Tibial artery (tissue), 4 donors: ENCODE results near the gene GLI2.

ENCODE experiments used
- DNase-seq, 2 donors: peaks; one replicate each; pipeline ENCODE4 v3.0.0-alpha.2; 2019
- H3K27ac ChIP-seq, 2 donors: fragments of 200-600 bp; sonication (generic) in 1 of 2; 1 replicate in 1 of 2; 2 replicates in 1 of 2; pipeline ENCODE4 v1.5.1; 2018 to 2019; ENCODE audit warnings: mild to moderate bottlenecking in 1 of 2
- H3K27me3 ChIP-seq, 2 donors: fragments of 200-600 bp; sonication (generic) in 1 of 2; one replicate each; pipeline versions ENCODE4 v1.5.1 to v1.6.0; 2016 to 2019
- H3K36me3 ChIP-seq, 3 donors: fragments of 200-600 bp; sonication (generic) in 2 of 3; one replicate each; pipeline ENCODE4 v1.5.1; 2016 to 2019; ENCODE audit warnings: mild to moderate bottlenecking in 2 of 3
- H3K4me1 ChIP-seq, 4 donors: fragments of 200-600 bp; sonication (generic) in 2 of 4; 1 replicate in 3 of 4; 2 replicates in 1 of 4; pipeline ENCODE4 v1.5.1; 2016 to 2019
- H3K4me3 ChIP-seq, 2 donors: fragments of 200-600 bp; sonication (generic) in 1 of 2; 1 replicate in 1 of 2; 2 replicates in 1 of 2; pipeline ENCODE4 v1.5.1; 2018 to 2019; ENCODE audit warnings: mild to moderate bottlenecking in 2 of 2
- H3K9me3 ChIP-seq, 3 donors: fragments of 200-600 bp; sonication (generic) in 1 of 3; one replicate each; pipeline ENCODE4 v1.5.1; 2016 to 2019
- CTCF ChIP-seq, 2 experiments: fragments of 200-600 bp in 1 of 2; fragments of 450-650 bp in 1 of 2; IDR thresholded peaks; one replicate each; pipeline ENCODE4 v1.5.1; 2017 to 2019; ENCODE audit warnings: antibody characterized with exemption in 2 of 2, mild to moderate bottlenecking in 1 of 2, moderate library complexity in 1 of 2
- intact Hi-C: fragments of 100-400 bp; cut with DNase I; formaldehyde crosslinking; loops from one replicate; pipeline ENCODE4 v1.15.0; 2023; ENCODE audit warnings: low total_unique reads

GLI2 gene

GRCh38 chr2:120775801-120776589, 40.3 kb downstream of the GLI2 start:
- no peaks in the 10 kb centered on the region for H3K36me3 ChIP-seq
- no peak overlapping the region for H3K4me3 ChIP-seq
- no peak for DNase-seq
- H3K9me3 ChIP-seq, result no peaks in the 10 kb centered on the region
- TF ChIP-seq CTCF (IDR thresholded peaks at IDR 0.05), result no peak
- no peaks in the 10 kb centered on the region for H3K27me3 ChIP-seq
- intact Hi-C loops, result no loop called here
- no peak overlapping the region for H3K27ac ChIP-seq
- H3K4me1 ChIP-seq, result peaks cover 0 to 24% (median 19%) of the 10 kb centered on the region in 4 donors

- H3K4me3 ChIP-seq, result no peak overlapping the region
- no peak overlapping the region for H3K27ac ChIP-seq
- TF ChIP-seq CTCF (IDR thresholded peaks at IDR 0.05), result no peak
- no peak for DNase-seq
- intact Hi-C loops, result no loop called here
- H3K9me3 ChIP-seq, result no peaks in the 10 kb centered on the region
- peaks cover 0 to 18% (median 13%) of the 10 kb centered on the region in 4 donors for H3K4me1 ChIP-seq
- no peaks in the 10 kb centered on the region for H3K27me3 ChIP-seq
- H3K36me3 ChIP-seq, result no peaks in the 10 kb centered on the region
Measured at GRCh38 chr2:120776649-120777048, 41.0 kb downstream of the GLI2 start.

GRCh38 chr2:120777170-120777751, 41.6 kb downstream of the GLI2 start:
- intact Hi-C loops, result no loop called here
- H3K36me3 ChIP-seq, result no peaks in the 10 kb centered on the region
- peaks cover 0 to 13% (median 8%) of the 10 kb centered on the region in 4 donors for H3K4me1 ChIP-seq
- no peaks in the 10 kb centered on the region for H3K27me3 ChIP-seq
- no peaks in the 10 kb centered on the region for H3K9me3 ChIP-seq
- no peak overlapping the region for H3K4me3 ChIP-seq
- no peak for DNase-seq
- H3K27ac ChIP-seq, result no peak overlapping the region
- TF ChIP-seq CTCF (IDR thresholded peaks at IDR 0.05), result no peak

- H3K27ac ChIP-seq, result no peak overlapping the region
Measured at GRCh38 chr2:120777787-120778186, 42.1 kb downstream of the GLI2 start.

GRCh38 chr2:120778244-120778643, 42.6 kb downstream of the GLI2 start:
- no peaks in the 10 kb centered on the region for H3K36me3 ChIP-seq

More at GRCh38 chr2:120777787-120778186, 42.1 kb downstream of the GLI2 start:
- H3K9me3 ChIP-seq, result no peaks in the 10 kb centered on the region
- no peak for DNase-seq
- no peaks in the 10 kb centered on the region for H3K36me3 ChIP-seq
- intact Hi-C loops, result no loop called here
- H3K4me3 ChIP-seq, result no peak overlapping the region
- H3K27me3 ChIP-seq, result no peaks in the 10 kb centered on the region
- H3K4me1 ChIP-seq, result peaks cover 0 to 13% (median 8%) of the 10 kb centered on the region in 4 donors
- no peak for TF ChIP-seq CTCF (IDR thresholded peaks at IDR 0.05)

More at GRCh38 chr2:120778244-120778643, 42.6 kb downstream of the GLI2 start:
- peaks cover 0 to 15% (median 11%) of the 10 kb centered on the region in 4 donors for H3K4me1 ChIP-seq
- no peaks in the 10 kb centered on the region for H3K27me3 ChIP-seq
- no peak overlapping the region for H3K4me3 ChIP-seq
- intact Hi-C loops, result no loop called here
- no peak overlapping the region for H3K27ac ChIP-seq
- no peak for TF ChIP-seq CTCF (IDR thresholded peaks at IDR 0.05)
- H3K9me3 ChIP-seq, result no peaks in the 10 kb centered on the region
- no peak for DNase-seq
